Fibroblast of lung (primary cell): Measurements from ENCODE around the gene C18orf63.

Experiments
- CTCF ChIP-seq, 2 donors: IDR thresholded peaks in 1 of 2; conservative IDR thresholded peaks in 1 of 2; 1 replicate in 1 of 2; 2 replicates in 1 of 2; pipeline ENCODE4 v1.5.1; 2011 to 2012; ENCODE audit warnings: low read length in 2 of 2, control low read depth in 1 of 2, inconsistent platforms in 1 of 2, low read depth in 1 of 2, mild to moderate bottlenecking in 1 of 2
- EZH2 ChIP-seq: IDR thresholded peaks from 2 replicates; pipeline ENCODE4 v1.5.1; 2012; ENCODE audit warnings: low read length, control low read depth, mild to moderate bottlenecking; ENCODE audit errors: missing control alignments

DNA sequence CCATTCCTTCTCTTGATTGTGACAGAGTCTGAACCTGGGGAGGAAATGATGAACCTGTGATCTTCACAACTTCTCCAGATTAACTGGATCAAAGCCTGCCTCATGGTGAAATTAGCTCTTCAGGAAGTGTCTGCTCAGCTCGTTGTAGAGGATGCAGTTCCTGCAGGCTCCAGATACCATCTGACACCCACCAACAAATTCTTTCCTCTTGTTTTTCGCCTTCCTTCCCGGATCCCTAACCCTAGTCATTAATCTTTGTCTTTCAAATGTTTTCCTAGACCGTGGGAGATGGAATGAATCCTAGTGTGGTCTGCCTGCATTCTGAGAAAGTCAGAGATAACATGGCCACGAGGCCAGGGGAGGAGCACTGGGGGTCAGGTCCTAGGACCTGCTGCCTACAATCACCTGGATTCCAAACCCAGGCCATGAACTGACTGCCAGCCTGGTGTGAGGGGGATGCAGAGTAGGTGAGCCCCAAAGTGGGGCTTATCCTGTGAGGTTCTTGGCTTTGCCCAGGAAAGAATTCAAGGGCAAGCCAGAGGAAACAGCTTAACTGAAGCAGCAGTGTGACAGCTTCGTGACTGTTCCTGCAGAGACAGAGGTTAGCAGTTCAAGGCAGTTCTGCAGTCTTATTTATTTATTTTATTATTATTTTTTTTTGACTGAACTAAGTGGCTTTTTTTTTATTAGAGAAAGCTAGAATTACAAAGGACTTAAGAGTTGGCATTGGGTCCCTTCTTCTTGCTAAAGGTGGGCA is 73.7 kb downstream of the C18orf63 start:
- no peak for TF ChIP-seq CTCF (conservative IDR thresholded peaks at IDR 0.05 in 1 of 2, IDR thresholded peaks at IDR 0.05 in 1 of 2; ENCODE audit: low read depth in 1 of 2, low read length in 2 of 2)
- TF ChIP-seq EZH2, result no peak
